GM10847 (cell line): ENCODE data around the gene KCNS3.

Experiments
- POLR2A ChIP-seq: IDR thresholded peaks from 2 replicates; pipeline ENCODE4 v1.6.1; 2011; ENCODE audit not compliant: insufficient read length; ENCODE audit errors: extremely low read depth

The KCNS3 gene

DNA sequence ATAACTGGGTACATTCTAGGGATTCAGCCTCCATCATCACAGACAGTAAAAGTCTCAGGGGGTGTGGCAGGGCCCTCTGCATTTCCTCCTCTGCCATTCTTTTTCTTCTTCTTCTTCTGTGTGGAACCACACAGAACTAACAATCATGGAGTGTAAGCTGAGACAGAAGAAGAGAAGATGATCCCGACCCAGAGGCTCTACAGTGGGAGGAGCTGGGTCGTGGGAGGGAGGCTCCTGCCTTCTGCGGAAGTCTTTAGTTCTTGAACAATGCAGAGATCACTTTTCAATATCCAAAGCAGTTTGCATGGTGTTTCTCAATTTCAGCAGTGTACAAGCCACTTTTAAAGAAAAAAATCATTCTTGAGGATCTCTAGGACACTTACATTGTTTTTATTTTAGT, 80.9 kb downstream of the KCNS3 start:
- TF ChIP-seq POLR2A: no peak

DNA sequence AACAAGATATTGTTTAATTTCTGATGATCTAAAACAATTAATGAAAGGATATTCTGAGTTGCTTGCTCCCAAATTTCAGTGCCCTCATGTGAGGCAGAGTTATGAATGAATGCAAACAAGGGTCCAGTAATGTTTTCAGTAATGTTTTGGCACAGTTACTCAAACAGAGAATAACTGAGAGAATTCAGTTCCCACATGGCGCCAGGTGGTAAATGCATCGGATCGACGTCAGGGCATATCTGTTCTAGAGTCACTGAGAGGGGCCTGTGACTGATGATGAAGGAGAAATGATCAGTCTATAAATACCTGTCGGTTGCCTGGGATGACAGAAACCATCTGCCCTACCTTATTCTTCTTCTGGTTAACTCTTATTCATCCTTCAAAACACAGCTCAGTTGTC, 81.4 kb downstream of the KCNS3 start:
- TF ChIP-seq POLR2A: no peak

DNA sequence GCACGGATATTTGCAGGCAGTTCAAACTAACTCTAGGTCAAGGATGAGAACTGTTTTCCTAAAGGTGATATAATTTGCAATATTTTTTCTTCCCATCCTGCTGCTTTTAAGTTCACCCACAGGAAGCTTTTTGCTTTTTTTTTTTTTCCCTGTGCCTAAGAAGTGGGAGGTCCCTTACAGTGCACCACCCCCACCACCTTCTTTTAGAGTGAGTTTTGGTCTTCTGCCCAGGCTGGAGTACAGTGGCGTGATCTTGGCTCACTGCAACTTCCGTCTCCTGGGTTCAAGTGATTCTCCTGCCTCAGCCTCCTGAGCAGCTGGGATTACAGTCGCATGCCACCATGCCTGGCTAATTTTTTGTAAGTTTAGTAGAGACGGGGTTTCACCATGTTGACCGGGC, 82.5 kb downstream of the KCNS3 start:
- TF ChIP-seq POLR2A: no peak

DNA sequence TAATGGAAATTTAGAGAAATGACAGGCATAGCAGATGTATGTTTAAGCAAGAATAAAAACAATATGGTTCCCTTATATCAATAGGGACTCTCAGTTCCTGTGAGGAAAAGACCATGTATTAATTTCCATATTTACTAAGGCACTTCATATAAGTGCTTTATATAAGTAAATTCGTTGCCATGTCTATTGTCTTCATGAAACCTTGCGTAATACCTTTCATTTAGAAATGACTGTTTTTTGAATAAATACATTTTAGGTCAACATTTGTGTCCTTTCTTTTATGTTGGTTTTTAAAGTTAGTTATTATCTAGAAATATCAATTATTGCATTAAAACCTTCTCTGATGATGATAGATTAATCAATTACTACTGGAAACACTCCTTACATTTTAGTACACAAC, 83.3 kb downstream of the KCNS3 start:
- TF ChIP-seq POLR2A: no peak

DNA sequence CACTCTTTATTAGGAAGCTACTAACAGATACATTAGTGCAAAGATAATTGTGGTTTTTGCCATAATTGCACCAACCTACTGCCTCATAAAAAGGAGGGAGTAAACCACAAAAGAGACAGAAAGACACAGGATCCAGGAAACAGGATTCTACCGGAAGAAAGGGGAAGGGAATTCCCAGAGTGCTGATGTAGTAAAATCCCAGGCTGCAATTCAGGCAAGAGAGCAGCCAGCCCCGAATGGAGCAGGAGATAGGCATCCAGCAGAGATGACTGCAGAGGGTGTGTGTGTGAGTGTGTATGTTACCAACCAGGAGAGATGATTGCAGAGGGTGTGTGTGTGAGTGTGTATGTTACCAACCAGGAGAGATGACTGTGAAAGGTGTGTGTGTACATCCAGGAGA, 84.4 kb downstream of the KCNS3 start:
- no peak for TF ChIP-seq POLR2A

DNA sequence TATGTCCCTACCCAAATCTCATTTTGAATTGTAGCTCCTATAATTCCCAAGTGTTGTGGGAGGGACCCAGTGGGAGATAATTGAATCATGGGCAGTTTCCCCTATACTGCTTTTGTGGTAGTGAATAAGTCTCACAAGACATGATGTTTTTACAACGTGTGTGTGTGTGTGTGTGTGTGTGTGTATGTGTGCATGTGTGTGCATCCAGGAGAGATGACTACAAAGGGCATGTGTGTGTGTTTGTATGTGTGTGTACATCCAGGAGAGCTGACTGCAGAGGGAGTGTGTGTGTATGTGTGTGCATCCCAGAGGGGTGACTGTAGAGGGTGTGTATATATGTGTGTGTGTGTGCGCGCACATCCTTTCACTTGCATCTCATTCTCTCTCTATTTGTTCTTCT, 86.7 kb downstream of the KCNS3 start:
- TF ChIP-seq POLR2A: no peak

DNA sequence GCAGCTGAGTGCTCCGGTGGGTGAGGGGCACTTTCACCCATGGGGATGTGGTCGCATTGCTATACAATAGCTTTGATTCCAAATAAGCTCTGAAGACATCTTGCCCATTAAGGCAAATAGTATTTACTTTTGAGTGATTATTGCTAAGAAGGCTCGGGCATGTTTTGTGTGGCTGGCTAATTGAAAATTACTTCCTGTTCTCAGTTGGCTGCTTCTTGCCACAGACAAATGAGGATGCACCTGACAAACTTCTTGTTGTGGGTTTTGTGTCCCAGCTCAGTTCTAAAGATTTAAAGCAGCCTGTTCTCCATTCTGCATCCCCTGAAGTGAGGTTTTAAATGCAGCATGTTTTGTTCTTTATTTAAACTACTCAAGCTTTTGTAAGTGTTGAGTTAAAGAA, 88.3 kb downstream of the KCNS3 start:
- no peak for TF ChIP-seq POLR2A

DNA sequence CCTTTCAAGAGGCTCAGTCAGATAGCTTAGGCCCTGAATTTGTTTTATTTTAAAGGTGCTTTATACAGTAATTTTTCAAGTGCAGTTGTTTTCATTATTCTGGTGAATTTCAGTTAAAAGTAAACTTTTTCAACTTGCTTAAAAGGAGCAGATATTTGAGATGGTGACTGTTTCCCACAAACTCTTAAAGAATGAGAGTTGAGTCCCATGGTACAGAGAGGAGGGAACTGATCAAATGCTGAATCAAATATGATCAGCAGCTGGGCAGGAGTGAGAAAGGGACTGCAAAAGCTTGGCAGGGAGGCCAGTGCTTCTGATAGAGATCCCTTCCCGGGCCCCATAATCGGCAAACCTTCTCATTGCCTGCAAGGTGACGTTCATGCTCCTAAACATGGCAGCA, 91.2 kb downstream of the KCNS3 start:
- TF ChIP-seq POLR2A: no peak

DNA sequence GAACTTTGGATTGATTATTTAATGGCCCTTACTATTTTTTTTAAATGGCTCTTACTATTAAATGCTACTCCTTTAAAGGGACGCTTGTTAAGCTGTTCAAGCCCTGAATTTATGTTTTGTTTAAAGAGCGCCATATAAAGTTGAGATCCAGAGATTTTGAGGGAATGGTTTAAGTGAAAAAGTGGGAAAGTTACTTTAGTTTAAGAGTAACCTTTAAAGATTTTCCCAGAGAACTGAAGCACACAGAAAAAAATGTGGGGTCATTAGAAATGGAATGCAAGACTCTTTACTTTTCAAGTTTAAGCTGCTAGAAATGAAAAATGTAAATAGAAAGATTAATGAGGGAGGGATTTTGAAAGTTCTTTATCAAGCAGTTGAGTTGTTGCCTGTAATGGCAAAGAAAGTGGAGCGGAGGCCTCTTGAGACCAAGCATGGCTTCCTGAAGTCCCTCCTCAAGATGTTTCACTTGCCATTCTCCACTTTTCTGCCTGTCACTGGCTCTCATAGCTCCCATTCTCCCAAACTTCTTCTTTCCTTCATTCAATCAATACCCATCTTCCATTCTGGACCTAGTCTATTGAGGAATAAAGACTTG, 93.2 kb downstream of the KCNS3 start:
- TF ChIP-seq POLR2A: no peak

DNA sequence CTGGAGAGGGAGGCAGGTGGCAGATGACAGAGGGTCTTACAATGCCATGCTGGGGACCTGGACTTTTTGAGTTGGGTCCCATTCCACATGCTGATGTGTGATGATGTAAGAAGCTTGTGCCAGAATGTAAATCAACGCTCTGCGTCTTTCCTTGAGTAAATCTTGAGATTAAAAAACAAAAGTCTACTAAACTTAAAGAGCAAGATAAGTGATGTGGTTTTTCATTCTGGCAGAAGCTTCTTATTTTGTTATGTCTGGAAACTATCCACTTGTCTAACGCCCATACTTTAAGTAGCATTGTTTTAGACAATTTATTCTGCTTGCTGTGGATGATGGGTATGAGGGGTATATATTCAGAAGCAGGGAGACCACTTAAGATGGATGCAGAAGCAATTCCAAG, 94.5 kb downstream of the KCNS3 start:
- no peak for TF ChIP-seq POLR2A

DNA sequence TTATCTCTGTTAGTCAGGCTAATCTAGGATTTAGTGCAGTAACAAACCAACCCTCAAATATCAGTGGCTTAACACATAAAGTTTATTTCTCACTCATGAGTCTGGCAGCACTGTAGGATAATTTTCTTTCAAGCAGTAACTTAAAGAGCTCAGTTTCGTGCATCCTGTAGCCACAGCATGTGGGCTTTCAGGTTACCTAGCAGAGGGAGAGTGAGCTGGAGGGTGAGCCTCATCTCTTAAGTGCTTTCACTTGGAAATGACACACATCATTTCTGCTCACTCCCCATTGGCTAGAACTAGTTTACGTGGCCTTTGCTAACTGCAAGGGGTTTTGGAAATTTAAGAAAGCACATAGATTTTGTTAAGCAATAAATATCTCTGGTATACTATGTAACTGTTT, 96.9 kb downstream of the KCNS3 start:
- TF ChIP-seq POLR2A: no peak

DNA sequence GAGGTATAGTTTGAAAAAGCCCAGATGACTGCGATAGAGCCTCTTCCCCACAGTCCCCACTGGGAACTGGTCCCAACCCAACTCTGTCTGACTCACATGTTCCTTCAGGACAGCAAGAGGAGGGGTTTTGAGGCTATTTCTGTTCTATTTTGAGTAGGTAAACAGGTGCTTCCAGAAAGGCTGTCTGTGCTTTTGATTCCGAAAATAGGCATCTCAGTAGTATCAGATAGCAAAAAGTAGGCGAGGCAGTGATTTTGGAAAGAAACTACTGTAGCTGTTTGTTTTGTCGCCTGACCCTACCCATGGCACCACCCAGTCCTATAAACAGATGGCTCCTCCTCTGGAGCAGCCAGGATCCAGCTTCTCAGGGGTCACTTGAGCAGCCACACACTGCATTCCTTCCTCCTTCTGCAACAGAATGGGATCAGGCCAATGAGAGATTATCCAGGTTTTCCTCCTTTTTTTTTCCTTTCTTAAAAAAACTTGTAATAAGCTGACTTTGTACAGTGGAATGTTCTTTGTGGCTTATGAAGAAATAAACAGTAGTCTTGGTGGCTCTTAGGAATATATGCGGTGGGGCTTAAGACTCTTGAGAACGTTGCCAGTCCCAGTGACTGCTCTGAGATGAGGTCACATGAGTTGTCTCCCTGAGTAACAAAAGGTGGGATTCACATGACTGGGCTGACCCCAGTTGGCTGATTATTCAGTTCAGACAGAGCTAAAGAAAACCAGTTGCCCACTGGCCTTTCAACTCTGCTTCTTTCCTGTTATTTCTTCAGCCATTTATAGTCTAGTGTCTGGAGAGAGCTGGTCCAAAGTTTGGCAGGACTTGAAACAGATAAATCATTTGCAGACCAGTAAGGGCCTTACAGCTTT, 98.6 kb downstream of the KCNS3 start:
- TF ChIP-seq POLR2A: no peak

DNA sequence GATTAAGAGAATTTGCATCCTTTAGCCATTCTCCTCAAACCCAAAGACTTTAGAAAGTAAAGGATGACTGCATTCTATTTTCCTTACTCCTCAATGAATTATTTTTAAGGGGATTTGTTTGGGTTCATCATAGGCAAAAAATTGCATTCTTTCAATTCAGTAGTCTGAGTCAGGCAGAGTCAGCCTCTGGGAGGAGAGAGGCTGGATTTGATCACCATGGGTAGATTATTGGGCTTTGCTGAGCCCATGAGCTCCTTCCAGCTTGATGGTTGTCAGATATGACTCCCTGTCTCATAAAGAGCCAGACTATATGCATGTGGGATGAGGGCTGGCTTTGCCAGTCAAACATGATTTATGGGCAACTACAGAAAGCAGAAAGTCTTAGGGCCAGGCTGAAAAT, 101.2 kb downstream of the KCNS3 start:
- no peak for TF ChIP-seq POLR2A

DNA sequence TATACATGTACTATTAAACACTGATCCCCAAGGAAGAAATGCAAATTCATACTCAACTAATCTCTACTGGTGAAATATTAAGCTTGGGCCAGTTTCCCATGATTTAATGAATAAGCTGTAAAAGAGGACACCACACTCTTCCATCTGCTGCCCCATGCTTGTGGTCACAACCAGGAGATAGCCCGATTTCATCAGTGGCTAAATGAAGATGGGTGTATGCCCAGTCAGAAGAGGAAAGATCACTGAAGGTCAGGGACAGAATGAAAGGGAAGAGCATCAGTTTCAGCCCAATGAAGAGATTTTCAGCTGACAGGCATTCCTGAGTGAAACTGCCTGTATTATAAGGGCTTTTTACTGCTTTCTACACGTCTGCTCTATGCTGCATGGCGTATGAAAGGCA, 103.5 kb downstream of the KCNS3 start:
- TF ChIP-seq POLR2A: no peak
